ENCODE data around the gene RAB3IL1.
"Not testable (repeated sequence)": the region's sequence is repeated elsewhere in the genome, so short reads cannot be mapped to it uniquely, and the experiment has no call there.

Gene RAB3IL1, protein sequence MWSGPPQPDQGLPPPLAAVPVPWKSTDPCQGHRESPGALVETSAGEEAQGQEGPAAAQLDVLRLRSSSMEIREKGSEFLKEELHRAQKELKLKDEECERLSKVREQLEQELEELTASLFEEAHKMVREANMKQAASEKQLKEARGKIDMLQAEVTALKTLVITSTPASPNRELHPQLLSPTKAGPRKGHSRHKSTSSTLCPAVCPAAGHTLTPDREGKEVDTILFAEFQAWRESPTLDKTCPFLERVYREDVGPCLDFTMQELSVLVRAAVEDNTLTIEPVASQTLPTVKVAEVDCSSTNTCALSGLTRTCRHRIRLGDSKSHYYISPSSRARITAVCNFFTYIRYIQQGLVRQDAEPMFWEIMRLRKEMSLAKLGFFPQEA

DNA sequence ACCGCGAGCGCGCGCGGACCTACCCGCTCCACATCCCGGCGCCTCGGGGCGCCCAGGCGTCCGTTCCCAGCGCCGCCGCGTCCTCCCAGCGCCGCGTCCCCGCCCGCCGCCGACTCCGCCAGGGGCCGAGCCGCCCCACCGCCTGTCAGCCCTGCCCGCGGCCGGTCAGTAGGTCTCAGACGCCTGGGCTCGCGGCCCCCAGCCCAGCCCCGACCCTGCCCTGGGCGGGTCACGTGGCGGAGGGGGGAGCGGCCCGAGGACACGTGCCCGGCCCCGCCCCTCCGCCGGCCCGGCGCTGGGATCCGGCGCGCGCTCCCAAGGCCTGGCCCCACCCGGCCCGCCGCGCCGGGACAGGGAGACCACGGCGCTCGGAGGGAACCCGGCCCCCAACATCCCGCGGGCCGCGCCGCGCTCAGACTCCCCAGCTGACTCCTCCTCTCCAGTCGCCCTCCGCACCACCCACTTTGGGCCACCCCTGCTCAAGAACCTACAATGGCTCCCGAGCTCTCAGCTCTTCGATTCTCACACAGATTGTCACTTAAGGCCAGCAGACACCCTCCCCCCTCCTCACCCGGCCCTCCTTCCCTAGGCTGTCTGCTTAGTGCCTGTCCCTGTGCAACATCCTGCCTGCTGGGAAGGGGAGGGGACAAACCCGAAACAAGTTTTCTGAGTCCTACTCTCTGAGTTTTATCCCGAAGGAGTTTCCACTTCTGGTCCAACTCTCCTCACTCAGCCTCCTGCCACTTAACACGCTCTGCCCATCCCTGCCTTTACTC is at the start of gene RAB3IL1:
RAB3IL1 (minus strand) TSS at position 233 of the 776 bp plus-strand sequence; CDS start at position 34, 199 bp downstream.
- DNase-seq (ENCODE audit: low read depth, low spot score) = no peak

DNA sequence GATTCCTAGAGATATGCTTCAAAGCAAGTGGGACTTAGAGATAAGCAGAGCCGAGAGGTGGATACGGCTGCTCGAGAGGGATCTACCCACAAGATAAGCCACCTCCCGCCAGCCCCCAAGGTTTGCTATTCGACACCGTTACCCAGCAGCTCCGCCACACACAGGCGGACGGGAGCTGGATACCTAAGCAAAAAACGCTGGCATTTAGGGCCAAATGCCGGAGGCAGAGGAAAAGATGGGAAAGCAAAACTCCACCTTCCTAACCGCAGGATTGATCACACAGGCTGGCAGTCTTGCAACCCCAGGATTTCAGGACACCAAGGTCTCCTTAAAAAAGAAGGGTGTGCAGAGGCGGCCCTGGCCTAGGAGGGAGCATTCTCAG is 49.4 kb upstream of the RAB3IL1 start:
- no peak for DNase-seq (ENCODE audit: low read depth, low spot score)

DNA sequence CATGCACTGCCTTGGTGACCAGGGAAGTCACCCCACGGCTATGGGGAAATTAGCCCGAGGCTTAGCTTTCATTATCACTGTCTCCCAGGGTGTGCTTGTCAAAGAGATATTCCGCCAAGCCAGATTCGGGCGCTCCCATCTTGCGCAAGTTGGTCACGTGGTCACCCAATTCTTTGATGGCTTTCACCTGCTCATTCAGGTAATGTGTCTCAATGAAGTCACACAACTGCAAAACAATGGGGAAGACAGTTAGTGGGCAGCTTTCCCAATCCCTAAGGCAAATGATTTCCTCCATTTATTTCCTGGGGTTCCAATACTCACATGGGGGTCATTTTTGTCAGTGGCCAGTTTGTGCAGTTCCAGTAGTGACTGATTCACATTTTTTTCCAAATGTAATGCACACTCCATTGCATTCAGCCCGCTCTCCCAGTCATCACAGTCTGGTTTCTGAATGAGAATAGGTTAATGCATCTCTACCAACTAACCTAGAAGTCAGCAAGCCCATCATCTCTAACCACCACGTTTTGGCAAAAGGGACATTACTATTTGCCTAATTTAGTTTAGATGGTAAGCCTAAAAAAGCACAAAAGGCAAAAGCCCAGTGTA is 47.4 kb upstream of the RAB3IL1 start:
- not testable (repeated sequence) for DNase-seq (ENCODE audit: low read depth, low spot score)

DNA sequence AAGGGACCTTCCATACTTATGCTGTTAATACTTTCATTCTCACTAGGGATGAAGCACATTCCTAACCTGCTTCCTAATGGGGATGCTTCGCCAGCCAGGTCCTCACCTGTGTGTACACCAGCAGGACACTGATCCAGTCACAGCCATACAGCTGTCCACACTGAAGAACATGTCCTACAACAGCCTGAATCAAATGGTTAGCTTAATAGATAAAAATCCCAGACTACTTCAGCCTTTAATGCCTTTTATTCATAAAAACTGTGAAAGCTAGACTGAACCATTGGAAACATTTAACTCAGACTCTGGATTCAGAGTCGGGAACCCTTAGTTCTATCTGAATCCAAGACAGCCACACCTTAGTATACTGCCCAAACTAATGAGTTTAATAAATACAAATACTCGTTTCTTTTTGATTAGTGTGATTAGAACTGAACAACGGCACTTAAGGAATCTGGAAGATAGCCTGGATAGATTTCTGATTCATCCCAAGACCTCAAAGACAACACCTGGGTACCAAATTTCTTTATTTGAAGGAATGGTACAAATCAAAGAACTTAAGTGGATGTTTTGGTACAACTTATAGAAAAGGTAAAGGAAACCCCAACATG is 46.8 kb upstream of the RAB3IL1 start:
- no peak for DNase-seq (ENCODE audit: low read depth, low spot score)

DNA sequence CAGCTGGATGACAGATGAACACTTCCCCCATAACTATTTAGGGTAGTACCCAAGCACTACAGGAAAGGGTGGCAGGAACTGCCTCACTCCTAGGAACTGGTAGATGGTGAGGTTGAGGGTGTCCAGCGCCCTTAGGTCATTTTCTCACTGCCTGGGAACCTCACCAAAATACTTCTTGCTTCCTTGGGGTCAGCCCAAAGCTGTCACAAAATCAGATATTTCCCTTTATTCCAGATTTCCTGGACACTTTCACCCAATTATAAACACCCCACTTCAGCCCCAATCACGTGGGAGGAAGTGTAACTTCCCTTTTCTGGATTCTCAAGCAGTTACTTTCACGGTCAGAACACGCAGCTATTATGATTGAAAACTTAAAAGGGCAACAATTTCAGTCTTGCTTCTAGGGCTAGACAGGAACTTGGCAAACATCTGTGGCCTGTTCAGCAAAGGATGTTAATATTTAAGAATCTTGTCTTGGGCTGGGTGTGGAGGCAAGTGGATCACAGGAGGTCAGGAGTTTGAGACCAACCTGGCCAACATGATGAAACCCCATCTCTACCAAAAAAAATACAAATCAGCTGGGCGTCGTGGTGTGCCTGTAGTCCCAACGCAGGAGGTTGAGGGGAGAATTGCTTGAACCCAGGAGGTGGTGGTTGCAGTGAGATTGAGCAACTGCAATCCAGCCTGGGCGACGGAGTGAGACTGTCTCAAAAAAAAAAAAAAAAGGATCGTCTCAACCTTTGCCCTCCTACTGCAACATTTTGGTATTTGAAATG is 46.1 kb upstream of the RAB3IL1 start:
- no peak for DNase-seq (ENCODE audit: low read depth, low spot score)

DNA sequence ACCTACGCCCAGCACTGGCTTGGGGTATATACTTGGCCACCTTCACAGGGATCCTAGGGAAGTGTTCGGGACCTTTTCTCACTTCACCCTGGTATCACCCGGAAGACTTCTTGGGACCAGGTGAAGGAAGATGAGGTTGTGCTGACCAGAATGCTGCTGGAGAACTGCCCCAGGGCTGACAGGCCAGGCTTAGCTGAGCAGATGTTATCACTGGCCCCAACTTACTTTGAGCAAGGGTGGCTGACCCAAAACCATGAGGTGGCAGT is 45.6 kb upstream of the RAB3IL1 start:
- DNase-seq (ENCODE audit: low read depth, low spot score) = no peak

DNA sequence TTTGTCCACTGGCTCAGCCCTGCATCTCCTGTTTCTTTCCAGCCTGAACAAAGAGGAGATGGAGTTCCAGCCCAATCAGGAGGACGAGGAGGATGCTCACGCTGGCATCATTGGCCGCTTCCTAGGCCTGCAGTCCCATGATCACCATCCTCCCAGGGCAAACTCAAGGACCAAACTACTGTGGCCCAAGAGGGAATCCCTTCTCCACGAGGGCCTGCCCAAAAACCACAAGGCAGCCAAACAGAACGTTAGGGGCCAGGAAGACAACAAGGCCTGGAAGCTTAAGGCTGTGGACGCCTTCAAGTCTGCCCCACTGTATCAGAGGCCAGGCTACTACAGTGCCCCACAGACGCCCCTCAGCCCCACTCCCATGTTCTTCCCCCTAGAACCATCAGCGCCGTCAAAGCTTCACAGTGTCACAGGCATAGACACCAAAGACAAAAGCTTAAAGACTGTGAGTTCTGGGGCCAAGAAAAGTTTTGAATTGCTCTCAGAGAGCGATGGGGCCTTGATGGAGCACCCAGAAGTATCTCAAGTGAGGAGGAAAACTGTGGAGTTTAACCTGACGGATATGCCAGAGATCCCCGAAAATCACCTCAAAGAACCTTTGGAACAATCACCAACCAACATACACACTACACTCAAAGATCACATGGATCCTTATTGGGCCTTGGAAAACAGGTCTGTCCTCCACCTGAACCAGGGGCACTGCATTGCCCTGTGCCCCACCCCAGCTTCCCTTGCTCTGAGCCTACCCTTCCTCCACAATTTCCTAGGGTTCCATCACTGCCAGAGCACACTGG is 45.0 kb upstream of the RAB3IL1 start:
- DNase-seq (ENCODE audit: low read depth, low spot score) = no peak

DNA sequence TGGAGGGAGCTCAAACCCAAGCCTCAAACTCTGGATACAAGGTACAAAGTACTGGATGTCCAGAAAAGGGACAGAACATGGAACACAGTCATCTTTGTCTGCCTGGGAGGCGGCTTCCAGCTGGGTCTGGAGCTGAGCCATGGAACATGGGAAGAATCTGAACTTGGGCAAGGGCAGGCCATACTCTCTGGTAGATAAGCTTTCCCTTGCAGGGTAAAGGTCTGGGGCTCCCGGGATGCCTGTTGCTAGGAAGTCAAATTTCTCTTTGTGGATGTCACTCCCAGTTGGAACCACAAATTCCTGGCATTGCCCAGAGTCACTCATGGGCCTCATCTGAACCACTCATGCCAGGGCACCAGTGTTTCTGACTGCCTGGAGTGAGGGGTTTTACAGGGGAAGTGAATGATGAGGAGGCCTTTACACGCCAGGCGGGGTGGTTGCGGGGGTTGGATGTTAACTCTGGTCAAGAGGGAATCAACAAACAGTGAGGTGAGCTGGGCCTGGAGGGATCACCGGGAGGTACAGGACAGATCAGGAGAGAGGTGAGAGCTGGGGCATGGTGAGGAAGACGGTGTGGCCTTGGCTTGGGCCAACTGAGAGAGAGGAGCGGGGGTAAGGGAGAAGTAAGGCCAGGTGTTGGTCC is 44.3 kb upstream of the RAB3IL1 start:
- DNase-seq (ENCODE audit: low read depth, low spot score) = no peak

DNA sequence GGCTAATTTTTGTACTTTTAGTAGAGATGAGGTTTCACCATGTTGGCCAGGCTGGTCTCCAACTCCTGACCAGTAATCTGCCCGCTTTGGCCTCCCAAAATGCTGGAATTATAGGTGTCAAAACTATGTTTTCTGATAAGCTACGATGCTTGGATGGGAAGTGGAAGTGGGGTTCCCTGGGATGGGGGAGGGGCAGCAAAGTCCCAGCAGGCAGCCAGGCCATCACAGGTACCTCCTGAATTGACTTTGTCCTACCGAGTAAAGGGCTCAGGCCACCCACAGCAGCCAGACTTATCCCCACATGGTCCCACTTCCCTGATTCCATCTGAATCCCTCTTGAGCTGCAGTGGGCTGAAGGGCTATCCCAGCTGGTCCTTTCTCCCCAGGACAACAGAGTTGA is 43.2 kb upstream of the RAB3IL1 start:
- DNase-seq (ENCODE audit: low read depth, low spot score) = no peak

DNA sequence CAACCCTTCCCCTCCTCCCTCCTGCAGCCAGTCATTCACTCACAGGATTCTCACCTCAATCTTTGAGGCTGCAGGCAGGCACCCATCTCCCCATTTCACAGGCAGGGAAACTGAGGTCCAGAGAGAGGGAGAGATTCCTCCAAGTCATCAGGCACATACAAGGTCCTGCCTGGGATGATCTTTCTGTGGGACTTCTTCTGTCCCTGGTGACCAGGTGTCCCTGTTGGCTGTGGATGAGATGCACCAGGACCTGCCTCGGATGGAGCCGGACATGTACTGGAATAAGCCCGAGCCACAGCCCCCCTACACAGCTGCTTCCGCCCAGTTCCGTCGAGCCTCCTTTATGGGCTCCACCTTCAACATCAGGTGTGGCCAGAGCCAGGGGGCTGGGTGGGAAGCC is 42.3 kb upstream of the RAB3IL1 start:
- DNase-seq (ENCODE audit: low read depth, low spot score) = no peak

DNA sequence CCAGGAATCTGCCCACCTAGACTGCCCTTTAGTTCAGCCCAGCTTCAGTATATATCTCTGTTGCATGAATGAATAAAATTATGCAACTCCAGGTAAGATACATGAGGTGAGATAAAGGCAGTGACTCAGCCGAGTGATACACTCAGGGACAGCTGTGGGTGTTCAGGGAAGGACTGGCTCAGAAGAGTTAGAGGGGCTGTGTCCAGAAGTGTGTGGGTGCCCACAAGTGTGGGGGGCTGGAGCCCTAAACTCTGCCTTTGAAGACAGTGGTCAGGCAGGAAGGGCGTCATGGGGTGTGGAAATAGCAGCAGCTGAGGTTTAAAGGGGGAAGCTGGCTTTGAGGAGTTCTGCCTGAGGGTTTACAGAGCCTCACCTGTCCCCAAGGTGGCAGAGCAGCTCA is 41.7 kb upstream of the RAB3IL1 start:
- no peak for DNase-seq (ENCODE audit: low read depth, low spot score)

DNA sequence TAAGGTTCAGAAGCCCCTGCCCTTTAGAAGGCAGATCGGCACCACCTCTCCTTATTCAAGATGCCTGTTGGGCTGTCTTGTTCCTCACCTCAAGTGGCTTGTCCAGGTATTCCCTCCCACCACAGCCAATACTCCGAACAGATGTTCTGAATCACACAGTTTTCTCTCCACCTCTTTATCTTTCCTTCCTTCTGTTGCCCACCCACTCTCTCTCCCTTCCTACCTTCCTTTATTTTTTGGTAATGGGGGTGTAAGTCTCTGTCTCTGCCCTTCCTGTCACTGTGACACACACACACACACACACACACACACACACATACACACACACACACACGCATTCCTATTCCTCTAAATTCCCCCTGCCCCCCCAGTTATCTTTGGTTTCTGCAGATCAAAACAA is 41.2 kb upstream of the RAB3IL1 start:
- DNase-seq (ENCODE audit: low read depth, low spot score) = no peak

DNA sequence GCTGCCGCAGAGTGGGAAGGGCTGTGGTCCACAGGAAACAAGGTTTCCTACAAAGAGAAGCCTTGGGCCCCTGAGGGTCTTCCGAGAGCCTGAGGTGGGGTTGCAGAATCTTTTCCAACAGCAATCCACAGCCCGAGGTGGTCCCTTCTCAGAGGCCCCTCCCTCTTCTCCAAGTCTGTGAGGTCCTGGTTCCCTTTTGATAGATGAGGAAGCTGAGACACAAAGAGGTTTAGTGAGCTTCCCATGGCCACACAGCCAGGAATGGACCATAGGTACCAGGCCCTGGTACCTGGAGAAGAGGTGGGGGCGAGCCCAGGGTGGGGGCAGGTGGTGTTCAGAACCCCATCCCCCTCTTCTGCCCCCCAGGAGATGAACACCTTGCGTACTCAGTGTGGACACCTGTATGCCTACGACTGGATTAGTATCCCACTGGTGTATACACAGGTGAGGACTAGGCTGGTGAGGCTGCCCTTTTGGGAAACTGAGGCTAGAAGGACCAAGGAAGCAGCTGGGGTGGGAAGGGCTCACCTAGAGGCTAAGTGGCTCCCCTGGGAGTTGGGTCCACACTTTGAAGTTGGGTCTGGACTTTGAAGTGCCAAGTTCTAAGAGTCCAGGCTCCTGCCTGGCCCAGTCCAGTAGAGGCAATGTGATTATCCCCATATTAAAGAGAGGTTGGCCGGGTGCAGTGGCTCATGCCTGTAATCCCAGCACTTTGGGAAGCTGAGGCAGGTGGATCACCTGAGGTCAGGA is 39.8 kb upstream of the RAB3IL1 start:
- DNase-seq (ENCODE audit: low read depth, low spot score) = no peak

DNA sequence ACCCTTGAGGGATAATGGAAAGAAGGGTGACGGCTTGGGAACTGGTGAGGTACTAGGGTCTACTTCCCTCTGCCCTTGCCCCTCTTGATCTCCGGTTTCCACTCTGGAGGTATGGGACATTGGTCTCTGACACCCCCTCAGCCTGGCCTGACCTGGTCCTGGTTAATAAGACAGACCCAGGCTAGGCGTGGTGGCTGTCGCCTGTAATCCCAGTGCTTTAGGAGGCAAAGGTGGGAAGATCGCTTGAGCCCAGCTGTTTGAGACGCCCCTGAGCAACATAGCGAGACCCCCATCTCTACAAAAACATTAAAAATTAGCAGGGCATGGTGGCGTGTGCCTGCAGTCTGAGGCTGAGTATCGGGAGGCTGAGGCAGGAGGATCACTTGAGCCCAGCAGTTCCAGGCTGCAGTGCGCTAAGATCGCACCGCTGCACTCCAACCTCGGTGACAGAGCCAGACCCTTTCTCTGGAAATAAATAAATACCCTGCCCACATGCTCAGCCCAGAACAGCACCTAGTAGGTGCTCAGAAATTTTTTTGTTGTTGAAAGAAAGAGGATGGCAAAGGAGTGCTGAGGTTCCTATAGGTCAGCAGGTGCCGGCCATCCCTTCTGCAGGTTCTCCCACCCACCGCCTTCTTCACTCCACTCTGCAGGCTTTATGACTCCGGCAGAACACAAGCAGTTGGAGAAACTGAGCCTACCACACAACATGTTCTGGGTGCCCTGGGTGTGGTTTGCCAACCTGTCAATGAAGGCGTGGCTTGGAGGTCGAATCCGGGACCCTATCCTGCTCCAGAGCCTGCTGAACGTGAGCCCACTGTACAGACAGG is 39.0 kb upstream of the RAB3IL1 start:
- no peak for DNase-seq (ENCODE audit: low read depth, low spot score)

DNA sequence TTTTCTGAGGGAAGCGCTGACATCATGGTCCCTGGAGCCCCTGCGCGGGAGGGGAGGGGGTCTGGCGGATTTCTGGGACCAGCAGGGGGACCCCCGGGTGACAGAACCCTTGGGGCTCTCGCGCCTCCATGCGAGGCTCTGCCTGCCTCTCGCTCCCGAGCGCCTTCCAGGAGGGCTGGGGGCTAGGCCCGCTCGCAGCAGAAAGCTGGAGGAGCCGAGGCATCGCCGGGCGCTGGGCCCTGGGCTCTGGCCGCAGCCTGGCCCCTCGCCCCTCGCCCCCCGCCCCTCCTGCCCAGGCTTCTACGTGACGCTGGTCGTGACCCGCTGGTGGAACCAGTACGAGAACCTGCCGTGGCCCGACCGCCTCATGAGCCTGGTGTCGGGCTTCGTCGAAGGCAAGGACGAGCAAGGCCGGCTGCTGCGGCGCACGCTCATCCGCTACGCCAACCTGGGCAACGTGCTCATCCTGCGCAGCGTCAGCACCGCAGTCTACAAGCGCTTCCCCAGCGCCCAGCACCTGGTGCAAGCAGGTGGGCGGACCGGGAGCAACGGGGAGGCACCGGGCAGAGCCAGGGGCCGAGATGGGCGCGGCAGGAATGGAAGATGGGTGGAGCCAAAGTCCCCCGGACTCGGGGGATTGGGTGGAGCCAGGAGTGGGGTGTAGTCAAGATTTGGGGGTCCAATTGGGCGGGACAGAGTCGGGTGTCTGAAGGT is 38.2 kb upstream of the RAB3IL1 start:
- no peak for DNase-seq (ENCODE audit: low read depth, low spot score)

DNA sequence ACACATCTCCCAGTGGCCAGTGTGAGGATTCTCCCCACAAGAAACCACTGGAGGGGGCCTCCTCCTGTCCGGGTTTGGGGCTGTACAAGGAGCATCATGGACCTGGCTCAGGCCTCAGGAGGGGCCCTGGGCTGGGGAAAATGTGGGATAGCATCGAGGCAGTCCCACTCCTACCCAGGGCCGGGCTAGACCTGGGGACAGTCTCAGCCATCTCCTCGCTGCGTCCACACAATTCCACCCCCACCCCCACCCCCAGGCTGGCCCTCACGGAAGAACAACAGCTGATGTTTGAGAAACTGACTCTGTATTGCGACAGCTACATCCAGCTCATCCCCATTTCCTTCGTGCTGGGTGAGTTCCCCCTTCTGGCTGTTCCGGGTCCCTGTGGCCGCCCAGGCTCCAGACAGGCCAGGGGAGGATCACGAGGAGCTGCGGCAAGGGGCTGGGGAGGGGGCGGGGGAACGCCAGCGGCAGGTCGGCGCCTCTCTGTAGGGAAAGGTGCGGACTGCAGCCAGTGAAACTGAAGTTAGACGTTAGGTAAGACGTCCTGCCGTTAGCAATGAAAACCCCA is 37.6 kb upstream of the RAB3IL1 start:
- no peak for DNase-seq (ENCODE audit: low read depth, low spot score)

DNA sequence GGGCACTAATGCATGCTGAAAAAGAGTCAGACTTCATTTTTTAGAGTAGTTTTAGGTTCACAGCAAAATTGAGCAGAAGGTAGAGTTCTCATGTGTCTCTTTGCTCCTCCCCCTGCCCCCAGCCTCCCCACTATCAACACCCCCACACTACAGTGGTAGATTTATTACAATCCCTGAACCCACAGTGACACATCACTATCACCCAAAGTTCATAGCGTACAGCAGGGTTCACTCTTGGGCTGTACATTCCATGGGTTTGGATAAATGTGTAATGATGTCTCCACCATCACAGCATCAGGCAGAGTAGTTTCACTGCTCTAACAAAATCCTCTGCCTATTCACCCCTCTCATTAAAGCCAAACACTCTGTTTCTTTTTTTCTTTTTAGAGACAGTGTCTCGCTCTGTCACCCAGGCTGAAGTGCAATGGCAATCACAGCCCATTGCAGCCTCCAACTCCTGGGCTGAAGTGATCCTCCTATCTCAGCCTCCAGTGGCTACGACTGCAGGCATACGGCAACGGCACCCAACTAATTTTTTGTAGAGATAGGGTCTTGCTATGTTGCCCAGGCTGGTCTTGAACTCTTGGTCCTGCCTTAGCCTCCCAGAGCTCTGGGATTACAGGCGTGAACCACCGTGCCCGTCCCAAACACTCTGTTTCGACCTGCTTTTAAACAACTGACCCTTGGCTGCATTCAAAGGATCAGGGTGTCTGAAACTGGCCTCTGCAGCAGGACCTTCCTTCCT is 36.9 kb upstream of the RAB3IL1 start:
- no peak for DNase-seq (ENCODE audit: low read depth, low spot score)
